ENCODE results near the gene NBEAL1. TPM values are rescaled to one million over a fixed set of nuclear protein-coding genes. Genes with fewer than 3 reads are reported as not detected.
"Not testable (repeated sequence)": the region's sequence is repeated elsewhere in the genome, so short reads cannot be mapped to it uniquely, and the experiment has no call there.

Gene NBEAL1
- total and polyA plus RNA-seq, 10 donors: 3.5 to 34.3 (median 24.2) TPM

GRCh38 chr2:203038586-203038985 is 23.9 kb downstream of the NBEAL1 start:
- H3K4me1 ChIP-seq: peaks cover 0 to 5% (median 0%) of the 10 kb centered on the region in 6 donors
- WGBS, 5 donors: 93 to 97% (median 96%) methylated on average over 6 of the region's 6 CpGs
- no peak for DNase-seq
- no peak overlapping the region for H3K4me3 ChIP-seq
- H3K9me3 ChIP-seq: no peaks in the 10 kb centered on the region
- H3K27me3 ChIP-seq (replicated peaks in 1 of 7): no peaks in the 10 kb centered on the region
- intact Hi-C loops (cut with DNase I; ENCODE audit: low total_unique reads): no loop called here
- TF ChIP-seq POLR2A (IDR thresholded peaks at IDR 0.05) (no peak), CTCF (IDR thresholded peaks at IDR 0.05 in 8 of 11, conservative IDR thresholded peaks at IDR 0.05 in 3 of 11) (no peak), POLR2AphosphoS5 (IDR thresholded peaks at IDR 0.05) (no peak)
- H3K36me3 ChIP-seq: peaks cover 0 to 24% (median 5%) of the 10 kb centered on the region in 6 donors
- no peak overlapping the region for H3K27ac ChIP-seq

- H3K4me3 ChIP-seq; DNase-seq; H3K4me1 ChIP-seq; H3K27ac ChIP-seq; H3K27me3 ChIP-seq (replicated peaks in 1 of 7); intact Hi-C loops (cut with DNase I; ENCODE audit: low total_unique reads); H3K9me3 ChIP-seq: not testable (repeated sequence)
- WGBS, 5 donors: 78 to 96% (median 79%) methylated on average over 5 to 6 of the region's 6 CpGs
- H3K36me3 ChIP-seq: peaks cover 0 to 27% (median 5%) of the 10 kb centered on the region in 6 donors
Measured at GRCh38 chr2:203039211-203039610, 24.5 kb downstream of the NBEAL1 start.

- H3K4me1 ChIP-seq: peaks cover 0 to 4% (median 0%) of the 10 kb centered on the region in 6 donors
- no peak overlapping the region for H3K27ac ChIP-seq
- intact Hi-C loops (cut with DNase I; ENCODE audit: low total_unique reads): no loop called here
- WGBS, 5 donors: 86 to 97% (median 91%) methylated on average over 2 of the region's 2 CpGs
- no peaks in the 10 kb centered on the region for H3K27me3 ChIP-seq (replicated peaks in 1 of 7)
- no peak for DNase-seq
- peaks cover 0 to 30% (median 5%) of the 10 kb centered on the region in 6 donors for H3K36me3 ChIP-seq
- TF ChIP-seq POLR2A (IDR thresholded peaks at IDR 0.05) (no peak), POLR2AphosphoS5 (IDR thresholded peaks at IDR 0.05) (no peak), CTCF (IDR thresholded peaks at IDR 0.05 in 8 of 11, conservative IDR thresholded peaks at IDR 0.05 in 3 of 11) (no peak)
- H3K9me3 ChIP-seq: no peaks in the 10 kb centered on the region
- H3K4me3 ChIP-seq: no peak overlapping the region
Measured at GRCh38 chr2:203040966-203041521, 26.4 kb downstream of the NBEAL1 start.

GRCh38 chr2:203042178-203042577 is 27.5 kb downstream of the NBEAL1 start:
- no peak for DNase-seq
- peaks cover 0 to 41% (median 9%) of the 10 kb centered on the region in 6 donors for H3K36me3 ChIP-seq
- no peak for TF ChIP-seq POLR2A (IDR thresholded peaks at IDR 0.05)
- no peak for TF ChIP-seq CTCF (IDR thresholded peaks at IDR 0.05 in 8 of 11, conservative IDR thresholded peaks at IDR 0.05 in 3 of 11)
- TF ChIP-seq POLR2AphosphoS5 (IDR thresholded peaks at IDR 0.05): no peak
- no peak overlapping the region for H3K27ac ChIP-seq
- no peak overlapping the region for H3K4me3 ChIP-seq
- H3K9me3 ChIP-seq: no peaks in the 10 kb centered on the region
- no peaks in the 10 kb centered on the region for H3K4me1 ChIP-seq
- H3K27me3 ChIP-seq (replicated peaks in 1 of 7): no peaks in the 10 kb centered on the region
- intact Hi-C loops (cut with DNase I; ENCODE audit: low total_unique reads): no loop called here
- WGBS, 5 donors: 90 to 98% (median 94%) methylated on average over 4 of the region's 4 CpGs

All from spleen (tissue), 11 donors.